Activated CD8-positive, alpha-beta memory T cell treated with anti-CD3 and anti-CD28 coated beads for 48 hours (primary cell): ENCODE measurements around the gene ADM.

Source experiments
- DNase-seq, 3 experiments: peaks; one replicate each; pipeline ENCODE4 v3.0.0-alpha.2; 2020; ENCODE audit warnings: low read depth in 2 of 3, low spot score in 2 of 3

ADM gene

DNA sequence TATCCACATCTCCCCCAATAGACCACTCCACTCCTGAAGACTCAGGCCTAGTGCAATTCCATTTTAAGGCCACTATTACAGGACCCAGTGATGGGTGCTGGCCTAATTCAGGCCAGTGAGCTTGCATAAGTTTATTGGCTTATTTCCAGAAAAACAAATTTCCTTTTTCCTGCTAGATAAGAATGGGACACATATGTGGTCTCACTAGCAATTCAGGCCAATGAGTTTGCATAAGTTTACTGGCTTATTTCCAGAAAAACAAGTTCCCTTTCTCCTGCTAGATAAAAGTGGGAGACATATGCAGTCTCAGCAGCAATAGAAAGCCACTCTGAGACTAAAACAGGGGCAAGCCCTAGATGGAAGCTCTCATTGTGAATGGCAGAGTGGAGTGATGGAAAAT lies 22.4 kb downstream of the ADM start:
- no peak for DNase-seq

DNA sequence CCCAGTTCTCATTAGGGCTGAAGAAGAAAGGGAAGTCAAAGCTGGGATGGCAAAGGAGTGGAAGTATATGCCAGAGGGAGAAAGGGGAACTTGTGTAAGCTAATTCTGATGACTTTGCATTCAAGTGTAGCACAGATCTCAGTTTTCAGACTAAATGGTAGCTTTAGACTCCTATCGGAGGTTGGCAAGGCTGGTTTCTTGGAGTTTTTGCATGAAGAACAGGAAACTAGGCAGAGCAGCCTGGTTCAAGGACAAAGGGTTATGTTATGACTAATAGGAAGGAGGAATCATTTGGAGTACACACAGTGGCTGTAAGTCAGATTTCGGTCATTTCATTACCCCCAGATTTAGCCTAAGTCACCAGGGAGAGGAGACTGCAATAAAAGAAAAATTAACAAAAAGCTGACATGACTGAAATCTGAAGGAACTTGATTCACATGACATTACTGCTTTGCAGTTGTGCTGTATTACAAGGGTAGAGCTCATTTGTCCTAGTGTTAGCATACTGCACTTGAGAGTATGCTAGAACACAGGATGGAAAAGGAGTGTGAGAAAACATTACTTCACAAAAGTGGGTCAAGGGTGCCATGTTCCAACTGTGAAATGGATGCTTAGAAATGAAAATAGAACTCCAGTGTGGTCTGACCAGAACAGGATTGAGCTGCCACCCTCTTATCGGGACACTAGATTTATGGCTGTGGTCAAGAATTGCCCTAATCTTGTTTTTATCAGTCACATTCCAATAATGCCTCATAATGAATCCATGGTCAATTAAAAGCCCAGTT lies 23.6 kb downstream of the ADM start:
- no peak for DNase-seq

GRCh38 chr11:10329356-10329755 lies 24.5 kb downstream of the ADM start:
- no peak for DNase-seq

DNA sequence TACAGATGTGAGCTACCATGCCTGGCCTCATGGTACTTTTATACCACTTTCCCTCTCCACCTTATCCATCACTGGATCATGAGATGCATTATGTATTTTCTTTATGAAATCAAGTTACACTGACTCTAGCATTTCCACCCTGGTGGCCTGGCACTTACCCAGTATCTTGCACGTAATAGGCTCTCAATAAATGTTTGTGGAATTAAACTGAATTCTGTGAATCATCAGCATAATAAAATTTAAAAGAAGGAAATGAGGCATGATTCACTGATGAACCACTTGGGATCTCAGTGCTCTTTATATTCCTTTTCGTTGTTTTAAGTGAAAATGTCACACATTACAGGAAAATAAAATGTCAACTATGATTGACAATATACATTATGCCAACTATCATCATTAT lies 25.1 kb downstream of the ADM start:
- DNase-seq: no peak

GRCh38 chr11:10331548-10332289 lies 26.8 kb downstream of the ADM start:
- no peak for DNase-seq

DNA sequence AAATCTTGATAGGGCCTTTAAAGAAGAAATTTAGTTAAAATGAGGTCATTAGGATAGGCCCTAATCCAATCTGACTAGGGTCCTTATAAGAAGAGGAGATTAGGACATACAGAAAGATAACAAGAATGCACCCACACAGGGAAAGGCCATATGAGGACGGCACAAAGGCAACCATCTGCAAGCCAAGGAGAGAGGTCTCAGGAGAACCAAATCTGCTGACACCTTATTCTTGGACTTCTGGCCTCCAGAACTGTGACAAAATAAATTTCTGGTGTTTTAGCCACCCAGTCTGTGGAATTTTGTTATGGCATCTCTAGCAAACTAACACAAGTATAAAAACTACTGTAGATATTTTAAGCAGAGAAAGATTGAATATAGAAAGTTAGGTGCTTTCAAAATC lies 28.6 kb downstream of the ADM start:
- DNase-seq: no peak

DNA sequence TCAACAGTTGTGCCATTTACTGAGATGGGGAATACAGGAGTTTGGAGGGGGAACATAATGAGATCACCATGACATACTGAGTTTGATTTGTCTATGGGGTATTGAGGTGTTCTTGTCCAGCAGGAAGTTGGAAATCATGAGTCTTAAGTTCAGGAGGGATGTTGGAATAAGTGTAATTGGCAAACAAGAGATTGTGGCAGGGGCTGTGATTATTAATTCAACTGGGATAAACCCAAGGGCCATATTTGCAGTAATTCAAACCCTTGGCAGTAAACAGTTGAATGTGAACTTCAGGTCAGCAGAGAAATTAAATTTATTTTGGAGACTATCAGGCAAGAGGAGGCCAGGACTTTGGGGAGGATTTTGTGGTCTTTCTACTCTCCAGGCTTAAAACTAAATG lies 33.4 kb downstream of the ADM start:
- DNase-seq: no peak

GRCh38 chr11:10348650-10349280 lies 43.9 kb downstream of the ADM start:
- no peak for DNase-seq

DNA sequence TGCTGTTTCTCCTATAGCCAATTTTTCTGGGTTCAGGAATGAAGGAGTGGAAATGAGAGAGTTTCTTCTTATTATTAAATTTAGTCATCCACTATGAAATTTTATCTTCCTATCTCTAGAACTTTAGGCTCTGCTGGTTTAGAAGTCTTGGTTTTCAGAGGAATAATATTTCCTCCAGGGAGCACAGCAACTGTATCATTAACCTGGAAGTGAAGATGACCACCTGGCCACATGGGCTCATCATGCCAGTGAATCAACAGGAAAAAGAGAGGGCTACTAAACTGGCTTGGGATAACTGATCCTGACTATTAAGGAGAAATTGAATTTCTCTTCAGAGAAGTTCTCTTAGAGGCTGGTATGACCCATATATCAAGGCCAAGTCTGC lies 44.4 kb downstream of the ADM start:
- DNase-seq: no peak

- no peak for DNase-seq
Measured at GRCh38 chr11:10349806-10350205, 44.9 kb downstream of the ADM start.

- DNase-seq: no peak
Measured at GRCh38 chr11:10350334-10350733, 45.5 kb downstream of the ADM start.

GRCh38 chr11:10351435-10351764 lies 46.5 kb downstream of the ADM start:
- no peak for DNase-seq

DNA sequence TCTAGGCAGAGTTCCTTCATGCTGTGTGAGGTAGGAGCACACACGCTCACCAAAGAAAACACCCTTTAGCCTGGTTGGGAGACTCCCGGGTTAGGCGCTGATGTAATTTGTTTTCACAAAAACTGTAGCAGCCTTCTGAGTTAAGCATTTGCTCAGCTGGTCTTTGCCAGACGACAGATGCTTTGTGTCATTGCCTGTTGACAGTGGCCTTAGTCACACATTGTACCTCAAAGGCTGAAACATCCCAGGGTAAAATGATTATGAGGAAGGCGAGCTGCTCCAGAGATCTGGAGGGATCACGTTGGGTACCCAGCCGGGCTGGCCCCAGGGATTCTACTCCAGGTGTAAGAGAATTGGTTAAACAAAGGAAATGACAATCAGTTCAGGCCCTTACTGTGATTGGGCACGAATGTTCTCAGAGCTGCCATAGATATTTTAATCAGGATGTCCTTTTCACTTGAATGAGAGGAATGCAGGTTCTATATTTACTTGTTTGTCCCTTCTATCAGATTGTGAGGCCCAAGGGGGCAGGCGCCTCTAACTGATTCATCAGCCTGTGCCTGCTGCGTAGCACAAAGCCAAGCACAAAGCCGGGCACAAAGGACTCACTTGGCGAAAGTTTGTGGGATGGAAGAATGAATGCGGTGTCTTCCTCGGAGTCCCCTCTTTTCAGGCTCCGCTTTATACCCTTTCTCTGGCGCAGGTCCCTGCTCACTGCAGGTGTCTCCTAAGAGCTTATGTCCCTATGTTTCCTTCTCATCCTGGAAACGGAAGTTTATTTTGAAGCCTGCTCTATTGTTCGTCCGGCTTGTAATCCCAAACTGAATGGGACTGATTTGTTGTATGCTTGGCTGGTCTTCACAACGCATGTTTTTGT lies 47.1 kb downstream of the ADM start:
- DNase-seq: no peak

GRCh38 chr11:10352921-10353550 lies 48.2 kb downstream of the ADM start:
- no peak for DNase-seq

DNA sequence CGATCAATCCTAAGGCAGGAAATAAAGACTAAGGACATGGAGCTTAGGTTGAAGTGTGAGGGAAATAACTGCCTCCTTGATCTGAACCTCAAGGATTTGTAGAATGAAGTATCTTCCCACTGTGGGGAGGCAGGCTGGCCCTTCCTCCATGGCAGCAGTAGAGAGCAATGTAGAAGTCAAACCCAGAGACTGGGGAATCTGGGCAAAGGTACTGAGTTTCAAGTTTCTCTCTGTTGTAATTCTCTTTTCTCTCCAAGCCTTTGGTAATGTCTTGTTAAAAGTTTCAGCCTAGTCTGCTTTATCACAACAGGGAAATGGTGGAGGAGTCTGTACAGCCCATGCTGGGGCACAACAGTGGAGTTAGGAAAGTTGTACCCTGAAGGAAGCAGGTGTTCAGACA lies 49.5 kb downstream of the ADM start:
- no peak for DNase-seq

DNA sequence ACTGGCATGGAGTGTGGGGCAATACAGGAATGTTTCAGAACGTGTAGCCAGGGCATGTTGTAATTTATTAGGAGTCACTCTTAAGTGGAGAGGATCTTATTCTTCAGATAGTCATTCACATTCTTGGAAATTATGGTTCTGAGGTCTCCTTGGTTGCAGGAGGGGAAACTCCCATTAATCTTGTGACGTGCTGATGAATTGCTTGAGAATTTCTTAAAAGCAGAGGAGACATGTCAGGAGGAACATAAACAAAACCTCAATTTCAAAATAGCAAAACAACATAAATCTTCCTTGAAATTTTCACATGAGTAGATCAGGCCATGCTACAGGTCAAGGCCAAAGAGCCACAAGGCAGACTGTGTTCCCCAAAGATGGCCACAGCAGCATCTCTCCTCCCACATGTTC lies 50.4 kb downstream of the ADM start:
- no peak for DNase-seq

DNA sequence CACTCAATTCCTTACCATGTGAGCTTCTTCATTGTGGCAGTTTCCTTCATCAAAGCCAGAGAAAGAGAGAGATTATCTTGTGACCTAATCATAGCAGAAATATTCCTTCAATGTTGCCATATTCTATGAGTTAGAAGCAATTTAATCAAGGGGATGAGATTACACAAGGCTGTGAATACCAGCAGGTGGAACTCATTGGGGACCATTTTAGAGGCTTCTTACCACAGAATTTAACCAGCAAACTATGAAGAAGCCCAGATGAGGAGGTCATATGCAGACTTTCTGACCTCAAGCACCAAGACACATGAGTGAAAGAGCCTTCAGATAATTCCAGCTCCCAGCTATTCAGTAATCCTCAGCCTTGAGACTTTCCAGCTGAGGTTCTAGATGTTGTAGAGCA lies 51.3 kb downstream of the ADM start:
- no peak for DNase-seq
